Tibial nerve (tissue), 4 donors: ENCODE results near the gene REPS2. TPM values are rescaled to one million over a fixed set of nuclear protein-coding genes. Genes with fewer than 3 reads are reported as not detected.
"Not testable (repeated sequence)": the region's sequence is repeated elsewhere in the genome, so short reads cannot be mapped to it uniquely, and the experiment has no call there.

Experiments used
- DNase-seq, 2 donors: peaks; one replicate each; pipeline ENCODE4 v3.0.0-alpha.2; 2019; ENCODE audit warnings: low spot score in 2 of 2
- H3K27ac ChIP-seq, 4 donors: fragments of 200-600 bp; sonication (generic) in 3 of 4; one replicate each; pipeline ENCODE4 v1.5.1; 2017 to 2019; ENCODE audit warnings: mild to moderate bottlenecking in 1 of 4
- H3K27me3 ChIP-seq, 2 donors: fragments of 200-600 bp; sonication (generic) in 1 of 2; one replicate each; pipeline versions ENCODE4 v1.5.1 to v1.6.0; 2017 to 2019
- H3K36me3 ChIP-seq, 3 donors: fragments of 200-600 bp; sonication (generic); one replicate each; pipeline ENCODE4 v1.5.1; 2018 to 2019
- H3K4me1 ChIP-seq, 4 donors: fragments of 200-600 bp; sonication (generic) in 3 of 4; one replicate each; pipeline ENCODE4 v1.5.1; 2017 to 2019
- H3K4me3 ChIP-seq, 4 donors: fragments of 200-600 bp; sonication (generic) in 3 of 4; one replicate each; pipeline ENCODE4 v1.5.1; 2017 to 2019; ENCODE audit warnings: mild to moderate bottlenecking in 1 of 4, moderate library complexity in 1 of 4
- H3K9me3 ChIP-seq, 4 donors: fragments of 200-600 bp; sonication (generic) in 3 of 4; one replicate each; pipeline ENCODE4 v1.5.1; 2017 to 2019
- CTCF ChIP-seq, 5 experiments: fragments of 200-600 bp in 3 of 5; fragments of 450-650 bp in 2 of 5; sonication (generic) in 3 of 5; IDR thresholded peaks; one replicate each; pipeline ENCODE4 v1.5.1; 2016 to 2019; ENCODE audit warnings: antibody characterized with exemption in 5 of 5, mild to moderate bottlenecking in 3 of 5, moderate library complexity in 2 of 5
- EP300 ChIP-seq, 2 donors: sonication (generic); formaldehyde crosslinking; IDR thresholded peaks; one replicate each; pipeline ENCODE4 v1.6.1; 2017; ENCODE audit warnings: antibody characterized with exemption in 2 of 2, mild to moderate bottlenecking in 1 of 2
- POLR2A ChIP-seq, 2 donors: fragments of 450-650 bp; IDR thresholded peaks; one replicate each; pipeline ENCODE4 v1.6.1; 2017; ENCODE audit warnings: antibody characterized with exemption in 2 of 2, mild to moderate bottlenecking in 2 of 2, moderate library complexity in 2 of 2
- WGBS, 2 donors: methylation state at CpG; one replicate each; pipeline ENCODE4 v1.1.5; 2018; 5-methylcytosine and 5-hydroxymethylcytosine counted together
- total RNA-seq, 4 donors: library from RNA; depleted of rRNA; stranded (reverse); fragments of >200 nt; gene quantifications; one replicate each; pipeline ENCODE4 v1.1.0, GENCODE V29; 2016

The REPS2 gene
- total RNA-seq, 4 donors from 2014 or later = 7.5 to 26.0 (median 9.7) TPM

- H3K4me1 ChIP-seq = no peaks in the 10 kb centered on the region
- DNase-seq = no peak
- H3K4me3 ChIP-seq = no peak overlapping the region
- TF ChIP-seq POLR2A (IDR thresholded peaks at IDR 0.05) (no peak), EP300 (IDR thresholded peaks at IDR 0.05) (no peak), CTCF (IDR thresholded peaks at IDR 0.05) (no peak)
- H3K27ac ChIP-seq = no peak overlapping the region
- no peaks in the 10 kb centered on the region for H3K9me3 ChIP-seq
- H3K27me3 ChIP-seq = no peaks in the 10 kb centered on the region
- H3K36me3 ChIP-seq = no peaks in the 10 kb centered on the region
- WGBS, 2 donors = 58 to 74% methylated on average over 1 of the region's 1 CpG
Measured at GRCh38 chrX:16963216-16963615, 16.8 kb downstream of the REPS2 start.

DNA sequence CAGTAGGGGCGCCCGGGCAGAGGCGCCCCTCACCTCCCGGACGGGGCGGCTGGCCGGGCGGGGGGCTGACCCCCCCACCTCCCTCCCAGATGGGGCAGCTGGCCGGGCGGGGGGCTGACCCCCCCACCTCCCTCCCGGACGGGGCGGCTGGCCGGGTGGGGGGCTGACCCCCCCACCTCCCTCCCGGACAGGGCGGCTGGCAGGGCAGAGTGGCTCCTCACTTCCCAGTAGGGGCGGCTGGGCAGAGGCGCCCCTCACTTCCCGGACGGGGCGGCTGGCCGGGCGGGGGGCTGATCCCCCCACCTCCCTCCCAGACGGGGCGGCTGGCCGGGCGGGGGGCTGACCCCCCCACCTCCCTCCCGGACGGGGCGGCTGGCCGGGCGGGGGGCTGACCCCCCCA, 18.5 kb downstream of the REPS2 start:
- WGBS, 2 donors = no CpG with 5 or more reads among the region's 32 CpGs
- not testable (repeated sequence) for DNase-seq

GRCh38 chrX:16966752-16967448, 20.4 kb downstream of the REPS2 start:
- TF ChIP-seq EP300 (IDR thresholded peaks at IDR 0.05) = no peak
- no peak for TF ChIP-seq CTCF (IDR thresholded peaks at IDR 0.05)
- TF ChIP-seq POLR2A (IDR thresholded peaks at IDR 0.05) = no peak
- H3K4me1 ChIP-seq = no peaks in the 10 kb centered on the region
- H3K9me3 ChIP-seq = no peaks in the 10 kb centered on the region
- no peak for DNase-seq
- no peak overlapping the region for H3K4me3 ChIP-seq
- no peaks in the 10 kb centered on the region for H3K36me3 ChIP-seq
- H3K27me3 ChIP-seq = no peaks in the 10 kb centered on the region
- 75 to 76% methylated on average over 2 of the region's 2 CpGs for WGBS, 2 donors
- no peak overlapping the region for H3K27ac ChIP-seq

More for the DNA sequence above, 18.5 kb downstream of the REPS2 start:
- not testable (repeated sequence) for H3K4me3 ChIP-seq, H3K27ac ChIP-seq, H3K4me1 ChIP-seq, H3K36me3 ChIP-seq, H3K9me3 ChIP-seq, H3K27me3 ChIP-seq

DNA sequence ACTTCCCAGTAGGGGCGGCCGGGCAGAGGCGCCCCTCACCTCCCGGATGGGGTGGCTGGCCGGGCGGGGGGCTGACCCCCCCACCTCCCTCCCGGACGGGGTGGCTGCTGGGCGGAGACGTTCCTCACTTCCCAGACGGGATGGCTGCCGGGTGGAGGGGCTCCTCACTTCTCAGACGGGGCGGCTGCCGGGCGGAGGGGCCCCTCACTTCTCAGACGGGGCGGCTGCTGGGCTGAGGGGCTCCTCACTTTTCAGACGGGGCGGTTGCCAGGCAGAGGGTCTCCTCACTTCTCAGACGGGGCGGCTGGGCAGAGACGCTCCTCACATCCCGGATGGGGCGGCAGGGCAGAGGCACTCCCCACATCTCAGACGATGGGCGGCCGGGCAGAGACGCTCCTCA, 22.3 kb downstream of the REPS2 start:
- not testable (repeated sequence) for H3K36me3 ChIP-seq, H3K27me3 ChIP-seq, H3K27ac ChIP-seq, H3K4me1 ChIP-seq, H3K4me3 ChIP-seq, H3K9me3 ChIP-seq, DNase-seq
- 96% methylated on average over 19 of the region's 29 CpGs; no CpG with 5 or more reads in 1 of the 2 donors for WGBS, 2 donors

DNA sequence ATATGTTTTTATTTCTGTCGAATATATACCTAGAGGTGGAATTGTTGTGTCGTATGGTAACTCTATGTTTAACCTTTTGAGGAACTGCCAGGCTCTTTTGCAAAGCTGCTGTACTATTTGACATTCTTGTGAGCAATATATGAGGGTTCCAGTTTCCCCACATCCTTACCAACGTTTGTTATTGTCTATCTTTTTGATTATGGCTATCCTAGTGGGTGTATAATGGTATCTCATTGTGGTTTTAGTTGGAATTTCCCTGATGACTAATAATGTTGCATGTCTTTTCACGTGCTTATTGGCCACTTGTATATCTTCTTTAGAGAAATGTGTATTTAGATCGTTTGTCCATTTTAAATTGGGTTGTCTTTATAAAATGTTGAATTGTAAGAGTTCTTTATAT, 24.5 kb downstream of the REPS2 start:
- Histone ChIP-seq H3K27me3 (no peaks in the 10 kb centered on the region), H3K27ac (no peak overlapping the region), H3K9me3 (no peaks in the 10 kb centered on the region), H3K4me3 (no peak overlapping the region), H3K36me3 (no peaks in the 10 kb centered on the region), H3K4me1 (no peaks in the 10 kb centered on the region)
- 53% methylated on average over 5 of the region's 5 CpGs for WGBS, 2 donors
- DNase-seq = no peak
- TF ChIP-seq POLR2A (IDR thresholded peaks at IDR 0.05) = no peak
- TF ChIP-seq EP300 (IDR thresholded peaks at IDR 0.05) = no peak
- TF ChIP-seq CTCF (IDR thresholded peaks at IDR 0.05) = no peak

GRCh38 chrX:16971694-16972093, 25.2 kb downstream of the REPS2 start:
- no peak overlapping the region for H3K4me3 ChIP-seq
- 69 to 86% methylated on average over 2 of the region's 2 CpGs for WGBS, 2 donors
- no peaks in the 10 kb centered on the region for H3K4me1 ChIP-seq
- no peak overlapping the region for H3K27ac ChIP-seq
- no peaks in the 10 kb centered on the region for H3K9me3 ChIP-seq
- H3K27me3 ChIP-seq = no peaks in the 10 kb centered on the region
- DNase-seq = no peak
- TF ChIP-seq POLR2A (IDR thresholded peaks at IDR 0.05) = no peak
- TF ChIP-seq EP300 (IDR thresholded peaks at IDR 0.05) = no peak
- no peaks in the 10 kb centered on the region for H3K36me3 ChIP-seq

- H3K9me3 ChIP-seq = no peaks in the 10 kb centered on the region
- no peak for DNase-seq
- 64 to 76% methylated on average over 5 of the region's 5 CpGs for WGBS, 2 donors
- H3K4me3 ChIP-seq = no peak overlapping the region
- no peak for TF ChIP-seq EP300 (IDR thresholded peaks at IDR 0.05)
- no peak for TF ChIP-seq CTCF (IDR thresholded peaks at IDR 0.05)
- no peak for TF ChIP-seq POLR2A (IDR thresholded peaks at IDR 0.05)
- H3K4me1 ChIP-seq = peaks cover 0 to 6% (median 0%) of the 10 kb centered on the region in 4 donors
- no peaks in the 10 kb centered on the region for H3K27me3 ChIP-seq
- H3K27ac ChIP-seq = no peak overlapping the region
- no peaks in the 10 kb centered on the region for H3K36me3 ChIP-seq
Measured at GRCh38 chrX:16975233-16975632, 28.8 kb downstream of the REPS2 start.
